H9 (cell line): ENCODE measurements around the gene SMCO3. TPM values are rescaled to one million over a fixed set of nuclear protein-coding genes. Genes with fewer than 3 reads are reported as not detected.

Experiments used
- DNase-seq: peaks from one replicate; pipeline ENCODE4 v3.0.0-alpha.2; 2017
- H2AFZ ChIP-seq: one replicate; pipeline ENCODE4 v1.6.1; 2013; ENCODE audit warnings: mild to moderate bottlenecking, low read length, control low read depth, moderate library complexity
- H2AK5ac ChIP-seq: 2 replicates; pipeline ENCODE4 v1.6.1; 2013; ENCODE audit warnings: low read length, control low read depth, mixed read lengths; ENCODE audit not compliant: insufficient read length
- H2BK120ac ChIP-seq: one replicate; pipeline ENCODE4 v1.6.1; 2013; ENCODE audit warnings: low read depth, mild to moderate bottlenecking, low read length, control low read depth, inconsistent platforms; ENCODE audit not compliant: poor library complexity, severe bottlenecking
- H2BK12ac ChIP-seq: 2 replicates; pipeline ENCODE4 v1.6.1; 2013; ENCODE audit warnings: low read length, control low read depth, mixed read lengths, low read depth; ENCODE audit not compliant: insufficient read length
- H2BK15ac ChIP-seq: 2 replicates; pipeline ENCODE4 v1.6.1; 2013; ENCODE audit warnings: low read depth, low read length, control low read depth
- H2BK20ac ChIP-seq: one replicate; pipeline ENCODE4 v1.6.1; 2013; ENCODE audit warnings: low read depth, mild to moderate bottlenecking, low read length, control low read depth, inconsistent platforms; ENCODE audit not compliant: poor library complexity, severe bottlenecking
- H2BK5ac ChIP-seq: 2 replicates; pipeline ENCODE4 v1.6.1; 2013; ENCODE audit warnings: low read length, control low read depth, mixed read lengths; ENCODE audit not compliant: insufficient read length
- H3K14ac ChIP-seq: 2 replicates; pipeline ENCODE4 v1.6.1; 2013; ENCODE audit warnings: low read length, control low read depth; ENCODE audit not compliant: insufficient read depth
- H3K18ac ChIP-seq: 2 replicates; pipeline ENCODE4 v1.6.1; 2013; ENCODE audit warnings: low read depth, mild to moderate bottlenecking, mixed read lengths, low read length, control low read depth; ENCODE audit not compliant: insufficient read length
- H3K23ac ChIP-seq: 2 replicates; pipeline ENCODE4 v1.6.1; 2013; ENCODE audit warnings: low read length, control low read depth, mixed read lengths, low read depth; ENCODE audit not compliant: insufficient read length
- H3K23me2 ChIP-seq: 2 replicates; pipeline ENCODE4 v1.6.1; 2013; ENCODE audit warnings: low read depth, mild to moderate bottlenecking, mixed read lengths, low read length, control low read depth; ENCODE audit not compliant: insufficient read length, poor library complexity, severe bottlenecking
- H3K27ac ChIP-seq: 2 replicates; pipeline ENCODE4 v1.5.1; 2013; ENCODE audit warnings: low read length, control low read depth, mixed read lengths, low read depth; ENCODE audit not compliant: insufficient read length
- H3K27me3 ChIP-seq: 2 replicates; pipeline ENCODE4 v1.6.1; 2013; ENCODE audit warnings: low read length, control low read depth, inconsistent platforms; ENCODE audit not compliant: insufficient read depth
- H3K4ac ChIP-seq: 2 replicates; pipeline ENCODE4 v1.6.1; 2013; ENCODE audit warnings: low read depth, mild to moderate bottlenecking, control low read depth, inconsistent platforms, low read length, moderate library complexity
- H3K4me1 ChIP-seq: 2 replicates; pipeline ENCODE4 v1.6.1; 2013; ENCODE audit warnings: low read length, control low read depth, inconsistent platforms; ENCODE audit not compliant: insufficient read depth
- H3K4me2 ChIP-seq: 2 replicates; pipeline ENCODE4 v1.6.1; 2013; ENCODE audit warnings: low read length, control low read depth, mixed read lengths; ENCODE audit not compliant: insufficient read length, insufficient read depth
- H3K56ac ChIP-seq: 2 replicates; pipeline ENCODE4 v1.6.1; 2013; ENCODE audit warnings: low read depth, mild to moderate bottlenecking, mixed read lengths, low read length, control low read depth; ENCODE audit not compliant: insufficient read length
- H3K79me1 ChIP-seq: 2 replicates; pipeline ENCODE4 v1.6.1; 2013; ENCODE audit warnings: low read depth, mild to moderate bottlenecking, moderate library complexity, low read length, control low read depth, inconsistent platforms; ENCODE audit not compliant: insufficient read depth, poor library complexity, severe bottlenecking
- H3K79me2 ChIP-seq: 2 replicates; pipeline ENCODE4 v1.6.1; 2013; ENCODE audit warnings: low read length, control low read depth, inconsistent platforms; ENCODE audit not compliant: insufficient read depth
- H3K9ac ChIP-seq: 2 replicates; pipeline ENCODE4 v1.6.1; 2013; ENCODE audit warnings: low read length, control low read depth, mixed read lengths; ENCODE audit not compliant: insufficient read length; ENCODE audit errors: extremely low read depth
- H3K9me3 ChIP-seq: one replicate; pipeline ENCODE4 v1.6.1; 2013; ENCODE audit warnings: low read depth, low read length, inconsistent platforms; ENCODE audit not compliant: control insufficient read depth
- H3T11ph ChIP-seq: one replicate; pipeline ENCODE4 v1.6.1; 2013; ENCODE audit warnings: mild to moderate bottlenecking, low read length, control low read depth, inconsistent platforms
- H4K20me1 ChIP-seq: one replicate; pipeline ENCODE4 v1.6.1; 2013; ENCODE audit not compliant: control insufficient read depth, insufficient read length, insufficient read depth
- H4K5ac ChIP-seq: 2 replicates; pipeline ENCODE4 v1.6.1; 2013; ENCODE audit warnings: low read depth, mild to moderate bottlenecking, mixed read lengths, low read length, control low read depth; ENCODE audit not compliant: insufficient read length
- H4K8ac ChIP-seq: replicated peaks from 2 replicates; pipeline ENCODE4 v1.6.1; 2013; ENCODE audit warnings: low read length, control low read depth, mixed read lengths, low read depth; ENCODE audit not compliant: insufficient read length
- H4K91ac ChIP-seq: 2 replicates; pipeline ENCODE4 v1.6.1; 2013; ENCODE audit warnings: low read depth, mild to moderate bottlenecking, moderate library complexity, mixed read lengths, low read length, control low read depth; ENCODE audit not compliant: insufficient read length
- H3K27ac Mint-ChIP-seq, 3 experiments: 2 replicates in 2 of 3; 3 replicates in 1 of 3; pipeline ENCODE4 v1.8.0; 2020 to 2021; ENCODE audit warnings: mixed read lengths in 3 of 3, mild to moderate bottlenecking in 1 of 3, moderate library complexity in 1 of 3
- H3K27me3 Mint-ChIP-seq: 2 replicates; pipeline ENCODE4 v1.8.0; 2021; ENCODE audit warnings: low read depth, mild to moderate bottlenecking, moderate library complexity, mixed read lengths
- H3K36me3 Mint-ChIP-seq, 3 experiments: 2 replicates in 2 of 3; 3 replicates in 1 of 3; pipeline ENCODE4 v1.8.0; 2020 to 2021; ENCODE audit warnings: low read depth in 3 of 3, mixed read lengths in 3 of 3; ENCODE audit not compliant: insufficient read depth in 1 of 3
- H3K4me1 Mint-ChIP-seq, 2 experiments: 2 replicates each; pipeline ENCODE4 v1.8.0; 2020; ENCODE audit warnings: mixed read lengths in 2 of 2
- H3K4me3 Mint-ChIP-seq, 2 experiments: 2 replicates in 1 of 2; 3 replicates in 1 of 2; pipeline ENCODE4 v1.8.0; 2020 to 2021; ENCODE audit warnings: mild to moderate bottlenecking in 2 of 2, mixed read lengths in 2 of 2, moderate library complexity in 1 of 2
- H3K9me3 Mint-ChIP-seq, 2 experiments: 2 replicates in 1 of 2; 3 replicates in 1 of 2; pipeline ENCODE4 v1.8.0; 2020; ENCODE audit warnings: mild to moderate bottlenecking in 2 of 2, mixed read lengths in 2 of 2, moderate library complexity in 1 of 2
- CTCF ChIP-seq: fragments of 200-600 bp; sonication (generic); conservative IDR thresholded peaks from 3 replicates; pipeline ENCODE4 v1.8.0; 2021; ENCODE audit warnings: antibody characterized with exemption, mild to moderate bottlenecking
- whole genome bisulfite sequencing: extraction: QIAGEN DNeasy Blood & Tissue Kit; methylation state at CpG from one replicate; pipeline ENCODE4 v1.1.7; 2013; ENCODE audit warnings: missing lambda C conversion rate, low lambda C conversion rate, mixed read lengths; ENCODE audit not compliant: insufficient read length; ENCODE audit errors: extremely low coverage; 5-methylcytosine and 5-hydroxymethylcytosine counted together
- total RNA-seq: library from RNA; stranded (reverse); gene quantifications from 2 replicates; pipeline ENCODE4 v1.2.1, GENCODE V29; 2021

Gene SMCO3
- total RNA-seq, 1 experiment from 2014 or later, result not detected

DNA sequence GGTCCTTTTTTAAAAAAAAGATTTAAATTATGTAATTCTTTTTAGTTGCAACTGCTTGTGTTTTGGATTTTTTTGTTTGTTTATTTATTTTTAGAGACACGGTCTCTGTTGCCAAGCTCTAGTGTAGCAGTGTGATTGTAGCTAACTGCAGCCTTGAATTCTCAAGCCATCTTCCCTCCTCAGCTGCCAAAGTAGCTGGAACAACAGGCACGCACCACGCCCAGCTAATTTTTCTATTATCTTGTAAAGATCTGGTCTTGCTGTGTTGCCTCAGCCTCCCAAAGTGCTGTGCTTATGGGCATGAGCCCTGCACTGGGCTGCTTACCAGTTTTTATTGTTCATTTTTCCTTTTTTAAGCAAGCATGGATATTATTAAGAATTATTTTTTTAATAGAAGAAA, 40.0 kb upstream of the SMCO3 start:
- Histone ChIP-seq H3K79me2 (no peaks in the 10 kb centered on the region), H3K56ac (no peak overlapping the region), H3K27ac (no peak overlapping the region), H3K14ac (no peak overlapping the region), H3K9me3 (no peaks in the 10 kb centered on the region), H2BK15ac (no peak overlapping the region), H4K5ac (no peak overlapping the region), H2BK12ac (no peak overlapping the region), H3K4me2 (no peak overlapping the region), H3K9ac (no peak overlapping the region), H2AFZ (no peak overlapping the region), H2BK5ac (no peak overlapping the region), H2BK20ac (no peak overlapping the region), H2AK5ac (no peak overlapping the region), H4K20me1 (no peaks in the 10 kb centered on the region), H4K91ac (no peak overlapping the region), H3K18ac (no peak overlapping the region), H3K4ac (no peak overlapping the region), H4K8ac (no peak overlapping the region), H3K79me1 (no peaks in the 10 kb centered on the region), H3K27me3 (no peaks in the 10 kb centered on the region), H3K23me2 (no peaks in the 10 kb centered on the region), H2BK120ac (no peak overlapping the region), H3T11ph (no peak overlapping the region), H3K23ac (no peak overlapping the region), H3K4me1 (peaks cover 2% of the 10 kb centered on the region; the same call in 1 of the 2 replicates)
- H3K36me3 Mint-ChIP-seq, result peaks cover 0 to 5% (median 0%) of the 10 kb centered on the region in 3 experiments; a peak in 2 of 7 replicates
- no peaks in the 10 kb centered on the region for H3K27me3 Mint-ChIP-seq
- DNase-seq, result no peak
- H3K27ac Mint-ChIP-seq, result no peak overlapping the region
- no peak for TF ChIP-seq CTCF
- H3K4me1 Mint-ChIP-seq, result peaks cover 16 to 20% of the 10 kb centered on the region in 2 experiments
- no peak overlapping the region for H3K4me3 Mint-ChIP-seq
- WGBS, result no CpG with 5 or more reads among the region's 3 CpGs
- H3K9me3 Mint-ChIP-seq, result peaks cover 6 to 11% of the 10 kb centered on the region in 2 experiments
